H1 (cell line): ENCODE results near the gene CNIH3. TPM values are rescaled to one million over a fixed set of nuclear protein-coding genes. Genes with fewer than 3 reads are reported as not detected.

Experiments used
- ATF3 ChIP-seq: IDR thresholded peaks from 2 replicates; pipeline ENCODE4 v1.6.1; 2011; ENCODE audit warnings: low read depth, mild to moderate bottlenecking, low read length; ENCODE audit not compliant: insufficient read depth
- BACH1 ChIP-seq: IDR thresholded peaks from 2 replicates; pipeline ENCODE4 v1.6.1; 2012; ENCODE audit warnings: low read length, improper control_type of control experiment
- CTBP2 ChIP-seq: IDR thresholded peaks from 2 replicates; pipeline ENCODE4 v1.7.0; 2011; ENCODE audit warnings: borderline replicate concordance, mild to moderate bottlenecking, moderate library complexity, mixed read lengths, low read length; ENCODE audit not compliant: insufficient read depth, insufficient read length
- SIN3A ChIP-seq, 2 experiments: IDR thresholded peaks in 1 of 2; conservative IDR thresholded peaks in 1 of 2; 2 replicates each; pipeline ENCODE4 v1.6.1; 2011 to 2012; ENCODE audit warnings: low read length in 2 of 2, improper control_type of control experiment in 1 of 2, low read depth in 1 of 2, mild to moderate bottlenecking in 1 of 2
- SP1 ChIP-seq: IDR thresholded peaks from 2 replicates; pipeline ENCODE4 v1.6.1; 2011; ENCODE audit warnings: low read depth, low read length
- TBP ChIP-seq: IDR thresholded peaks from 2 replicates; pipeline ENCODE4 v1.6.1; 2011; ENCODE audit warnings: low read depth, low read length, improper control_type of control experiment
- polyA plus RNA-seq, 7 experiments: library from polyadenylated mRNA; depleted of rRNA in 3 of 7; stranded (reverse) in 5 of 7; unstranded in 2 of 7; fragments of >200 nt in 5 of 7; fragments of 200-250 nt in 2 of 7; gene quantifications; 1 replicate in 5 of 7; 2 replicates in 1 of 7; 4 replicates in 1 of 7; pipeline versions ENCODE4 v1.2.1 to v1.2.3, GENCODE V29; 2011 to 2013; ENCODE audit warnings: missing spikeins in 2 of 7, mixed read lengths in 2 of 7
- total RNA-seq: library from RNA; stranded (reverse); fragmentation: NEBNext Ultra II Directional; extraction: Animal tissue kit (Norgen Biotek cat#: 25700); gene quantifications from 2 replicates; pipeline ENCODE4 v1.2.1, GENCODE V29; 2021

Gene CNIH3
- total and polyA plus RNA-seq, 2 of the 8 experiments (the other 6 are each of a cell fraction or from before 2014, with no cell fraction given), result 3.7 to 5.6 TPM

GRCh38 chr1:224579526-224579925 lies 36.6 kb upstream of the CNIH3 start (continued):
- no peak for TF ChIP-seq TBP
- TF ChIP-seq SP1, result no peak
- no peak for TF ChIP-seq CTBP2
- no peak for TF ChIP-seq ATF3
- no peak for TF ChIP-seq SIN3A (conservative IDR thresholded peaks at IDR 0.05 in 1 of 2, IDR thresholded peaks at IDR 0.05 in 1 of 2; ENCODE audit: low read depth in 1 of 2, low read length in 2 of 2)
- TF ChIP-seq BACH1, result no peak
